VCaP (cell line): ENCODE data around the gene LRCH1.

Experiments used
- H3K27ac ChIP-seq: fragments of 450-650 bp; 2 replicates; pipeline ENCODE4 v1.5.1; 2017
- CTCF ChIP-seq: fragments of 450-650 bp; conservative IDR thresholded peaks from 2 replicates; pipeline ENCODE4 v1.5.1; 2017; ENCODE audit warnings: mild to moderate bottlenecking, moderate library complexity

LRCH1 gene

GRCh38 chr13:46609726-46610125 lies 56.8 kb downstream of the LRCH1 start:
- no peak overlapping the region for H3K27ac ChIP-seq
- TF ChIP-seq CTCF: no peak

- H3K27ac ChIP-seq: no peak overlapping the region
- TF ChIP-seq CTCF: no peak
Observed at GRCh38 chr13:46612267-46612666, 59.3 kb downstream of the LRCH1 start.

GRCh38 chr13:46613409-46614049 lies 60.6 kb downstream of the LRCH1 start:
- no peak for TF ChIP-seq CTCF
- H3K27ac ChIP-seq: no peak overlapping the region

- no peak for TF ChIP-seq CTCF
- H3K27ac ChIP-seq: peak overlapping the region; percentile 77; the same call in 1 of the 2 replicates
Observed at GRCh38 chr13:46614582-46614981, 61.6 kb downstream of the LRCH1 start.

- TF ChIP-seq CTCF: no peak
- peak overlapping the region; percentile 77 for H3K27ac ChIP-seq
Observed at GRCh38 chr13:46615888-46616531, 63.0 kb downstream of the LRCH1 start.

DNA sequence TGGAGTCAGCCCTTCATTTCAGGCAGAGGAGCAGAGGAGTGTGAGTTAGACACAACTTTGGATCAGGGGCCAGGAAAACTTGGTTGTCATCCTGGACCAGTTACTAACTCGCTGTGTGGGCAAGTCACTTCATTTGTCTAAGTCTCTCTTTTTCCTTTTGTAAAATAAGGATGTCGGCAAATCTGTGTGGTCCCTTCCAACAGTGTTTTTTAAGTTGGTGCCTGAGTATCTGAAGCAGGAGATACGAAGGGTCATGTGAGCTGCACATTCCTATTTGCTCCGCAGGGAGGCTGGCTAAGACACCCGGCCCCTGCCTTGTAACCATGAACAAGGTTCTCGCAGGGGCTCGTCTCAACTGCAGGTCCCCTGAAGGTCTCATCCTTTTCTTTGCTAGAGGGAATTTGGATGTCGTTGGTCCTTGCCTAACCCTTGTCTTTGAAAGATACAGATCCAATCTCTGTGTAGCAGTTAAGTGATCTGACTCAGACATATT lies 64.3 kb downstream of the LRCH1 start:
- H3K27ac ChIP-seq: peak overlapping the region; percentile 77
- no peak for TF ChIP-seq CTCF

DNA sequence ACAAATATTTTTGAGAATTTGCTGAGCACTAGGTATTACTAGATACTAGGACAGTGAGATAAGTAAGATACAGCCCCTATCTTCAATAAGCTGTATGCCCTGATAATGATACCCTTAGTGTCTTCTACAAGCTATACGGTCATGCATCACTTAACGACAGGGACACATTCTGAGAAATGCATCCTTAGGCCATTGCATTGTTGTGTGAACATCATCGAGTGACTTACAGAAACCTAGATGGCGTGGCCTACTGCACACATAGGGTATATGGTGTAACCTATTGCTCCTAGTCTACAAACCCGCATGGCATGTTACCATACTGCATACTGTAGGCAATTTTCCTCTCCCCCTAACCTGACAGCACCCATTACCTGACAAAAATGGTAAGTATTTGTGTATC lies 64.9 kb downstream of the LRCH1 start:
- H3K27ac ChIP-seq: no peak overlapping the region
- TF ChIP-seq CTCF: no peak
